ENCODE data around the gene ADGRA3.

Gene ADGRA3, protein sequence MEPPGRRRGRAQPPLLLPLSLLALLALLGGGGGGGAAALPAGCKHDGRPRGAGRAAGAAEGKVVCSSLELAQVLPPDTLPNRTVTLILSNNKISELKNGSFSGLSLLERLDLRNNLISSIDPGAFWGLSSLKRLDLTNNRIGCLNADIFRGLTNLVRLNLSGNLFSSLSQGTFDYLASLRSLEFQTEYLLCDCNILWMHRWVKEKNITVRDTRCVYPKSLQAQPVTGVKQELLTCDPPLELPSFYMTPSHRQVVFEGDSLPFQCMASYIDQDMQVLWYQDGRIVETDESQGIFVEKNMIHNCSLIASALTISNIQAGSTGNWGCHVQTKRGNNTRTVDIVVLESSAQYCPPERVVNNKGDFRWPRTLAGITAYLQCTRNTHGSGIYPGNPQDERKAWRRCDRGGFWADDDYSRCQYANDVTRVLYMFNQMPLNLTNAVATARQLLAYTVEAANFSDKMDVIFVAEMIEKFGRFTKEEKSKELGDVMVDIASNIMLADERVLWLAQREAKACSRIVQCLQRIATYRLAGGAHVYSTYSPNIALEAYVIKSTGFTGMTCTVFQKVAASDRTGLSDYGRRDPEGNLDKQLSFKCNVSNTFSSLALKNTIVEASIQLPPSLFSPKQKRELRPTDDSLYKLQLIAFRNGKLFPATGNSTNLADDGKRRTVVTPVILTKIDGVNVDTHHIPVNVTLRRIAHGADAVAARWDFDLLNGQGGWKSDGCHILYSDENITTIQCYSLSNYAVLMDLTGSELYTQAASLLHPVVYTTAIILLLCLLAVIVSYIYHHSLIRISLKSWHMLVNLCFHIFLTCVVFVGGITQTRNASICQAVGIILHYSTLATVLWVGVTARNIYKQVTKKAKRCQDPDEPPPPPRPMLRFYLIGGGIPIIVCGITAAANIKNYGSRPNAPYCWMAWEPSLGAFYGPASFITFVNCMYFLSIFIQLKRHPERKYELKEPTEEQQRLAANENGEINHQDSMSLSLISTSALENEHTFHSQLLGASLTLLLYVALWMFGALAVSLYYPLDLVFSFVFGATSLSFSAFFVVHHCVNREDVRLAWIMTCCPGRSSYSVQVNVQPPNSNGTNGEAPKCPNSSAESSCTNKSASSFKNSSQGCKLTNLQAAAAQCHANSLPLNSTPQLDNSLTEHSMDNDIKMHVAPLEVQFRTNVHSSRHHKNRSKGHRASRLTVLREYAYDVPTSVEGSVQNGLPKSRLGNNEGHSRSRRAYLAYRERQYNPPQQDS (N-terminal part only)

DNA sequence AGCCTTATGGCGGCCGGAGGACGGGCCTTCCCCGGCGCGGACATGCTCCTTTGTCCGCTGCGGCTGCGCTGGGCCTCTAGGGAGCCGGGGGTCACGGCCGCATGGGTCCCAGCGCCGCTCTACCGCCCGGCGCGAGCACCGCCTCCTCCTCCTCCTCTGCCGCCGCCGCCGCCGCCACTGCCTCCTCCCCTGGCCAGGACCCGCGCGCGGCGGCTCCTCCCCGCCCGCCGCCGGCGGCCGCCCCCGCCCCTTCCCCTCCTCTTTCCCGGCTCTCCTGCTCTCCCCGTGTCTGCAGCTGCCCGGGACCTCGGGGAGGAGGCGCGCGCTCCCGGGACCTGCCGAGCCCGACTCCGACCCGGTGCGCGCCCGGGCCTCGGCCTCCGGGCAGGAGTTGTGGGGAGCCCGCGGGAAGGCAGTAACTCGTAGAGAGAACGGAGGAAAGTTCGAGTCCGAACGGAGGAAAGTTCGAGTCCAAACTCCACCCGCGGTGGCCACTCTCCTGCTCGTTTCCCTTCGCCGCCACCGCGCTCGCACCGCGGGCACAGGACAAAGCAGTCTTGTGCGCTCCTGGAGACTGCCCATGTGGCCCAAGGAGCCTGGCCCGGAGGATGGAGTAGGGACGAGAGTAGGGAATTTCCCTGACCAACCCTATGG is at the start of gene ADGRA3:
Gene ADGRA3 (minus strand): TSS at position 179 of the 654 bp plus-strand sequence. CDS start 282 bp downstream, outside the sequence.
- TF ChIP-seq, protein P1, sequence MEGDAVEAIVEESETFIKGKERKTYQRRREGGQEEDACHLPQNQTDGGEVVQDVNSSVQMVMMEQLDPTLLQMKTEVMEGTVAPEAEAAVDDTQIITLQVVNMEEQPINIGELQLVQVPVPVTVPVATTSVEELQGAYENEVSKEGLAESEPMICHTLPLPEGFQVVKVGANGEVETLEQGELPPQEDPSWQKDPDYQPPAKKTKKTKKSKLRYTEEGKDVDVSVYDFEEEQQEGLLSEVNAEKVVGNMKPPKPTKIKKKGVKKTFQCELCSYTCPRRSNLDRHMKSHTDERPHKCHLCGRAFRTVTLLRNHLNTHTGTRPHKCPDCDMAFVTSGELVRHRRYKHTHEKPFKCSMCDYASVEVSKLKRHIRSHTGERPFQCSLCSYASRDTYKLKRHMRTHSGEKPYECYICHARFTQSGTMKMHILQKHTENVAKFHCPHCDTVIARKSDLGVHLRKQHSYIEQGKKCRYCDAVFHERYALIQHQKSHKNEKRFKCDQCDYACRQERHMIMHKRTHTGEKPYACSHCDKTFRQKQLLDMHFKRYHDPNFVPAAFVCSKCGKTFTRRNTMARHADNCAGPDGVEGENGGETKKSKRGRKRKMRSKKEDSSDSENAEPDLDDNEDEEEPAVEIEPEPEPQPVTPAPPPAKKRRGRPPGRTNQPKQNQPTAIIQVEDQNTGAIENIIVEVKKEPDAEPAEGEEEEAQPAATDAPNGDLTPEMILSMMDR (IDR thresholded peaks at IDR 0.05; ENCODE audit: low read depth, low read length, missing control alignments), result no peak
- no peak for DNase-seq (ENCODE audit: extremely low read depth, low read depth)
- H3K4me3 ChIP-seq (replicated peaks; ENCODE audit: low read depth, low read length), result peak within 1 kb of the TSS; percentile 60

DNA sequence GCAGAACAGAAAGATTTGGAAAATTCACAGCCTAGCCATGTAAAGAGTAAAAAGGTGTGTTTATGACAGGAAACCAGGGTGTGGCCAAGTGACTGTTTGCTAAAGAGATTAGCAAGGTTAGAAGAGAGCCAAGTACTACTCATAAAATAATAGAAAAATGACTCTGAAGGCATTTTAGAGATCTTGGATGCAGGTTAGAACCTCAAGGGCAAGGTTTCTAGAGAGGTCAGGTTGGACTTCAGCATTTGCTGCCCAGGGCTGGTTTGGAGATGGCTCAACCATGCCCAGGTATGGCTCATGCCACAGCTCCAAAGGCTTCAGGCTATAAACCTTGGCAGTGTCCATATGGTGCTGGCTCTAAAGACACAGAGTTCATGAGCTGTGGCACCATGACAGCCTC is 40.6 kb upstream of the ADGRA3 start:
- H3K4me3 ChIP-seq (replicated peaks; ENCODE audit: low read depth, low read length), result no peak overlapping the region
- no peak for DNase-seq (ENCODE audit: extremely low read depth, low read depth)
- TF ChIP-seq, protein P1 (IDR thresholded peaks at IDR 0.05; ENCODE audit: low read depth, low read length, missing control alignments), result no peak

DNA sequence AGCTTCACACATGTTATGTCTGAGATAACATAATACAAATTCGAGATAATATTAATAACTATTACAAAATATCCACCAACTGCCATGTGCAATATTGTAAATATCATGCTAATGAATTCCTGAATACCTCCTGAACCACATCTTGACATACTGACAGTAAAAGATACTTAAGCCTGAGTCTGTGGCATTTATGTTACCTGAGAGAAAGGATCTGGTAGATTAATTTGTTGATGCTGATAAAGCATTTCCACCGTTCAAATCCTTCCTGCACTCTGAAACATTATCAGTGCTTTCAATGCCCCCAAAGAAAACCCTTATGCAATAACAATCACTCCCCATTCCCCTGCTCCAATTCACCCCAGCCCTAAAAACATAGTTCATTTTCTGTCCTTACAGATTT is 38.8 kb upstream of the ADGRA3 start:
- DNase-seq (ENCODE audit: extremely low read depth, low read depth), result no peak
- H3K4me3 ChIP-seq (replicated peaks; ENCODE audit: low read depth, low read length), result no peak overlapping the region

DNA sequence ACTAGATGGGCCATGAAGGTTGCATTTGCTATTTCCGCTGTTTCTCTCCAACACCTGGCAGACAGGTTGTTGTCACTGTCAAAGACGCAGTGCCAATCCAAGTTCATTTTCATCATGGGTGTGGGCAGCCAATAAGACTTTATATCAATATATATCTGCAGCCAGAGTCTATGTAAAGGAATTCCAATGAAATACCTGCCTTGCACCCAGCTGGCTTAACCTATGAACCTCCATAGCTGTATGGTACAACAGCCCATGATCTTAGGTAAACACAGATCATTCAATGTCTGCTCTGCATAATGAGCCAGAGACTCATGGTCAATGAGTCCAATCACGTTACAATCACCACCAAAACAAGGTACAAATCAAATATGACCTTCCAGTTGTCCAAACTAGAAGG is 37.7 kb upstream of the ADGRA3 start:
- DNase-seq (ENCODE audit: extremely low read depth, low read depth), result no peak
- TF ChIP-seq, protein P1 (IDR thresholded peaks at IDR 0.05; ENCODE audit: low read depth, low read length, missing control alignments), result no peak
- H3K4me3 ChIP-seq (replicated peaks; ENCODE audit: low read depth, low read length), result no peak overlapping the region

More for the DNA sequence above, 38.8 kb upstream of the ADGRA3 start:
- TF ChIP-seq, protein P1 (IDR thresholded peaks at IDR 0.05; ENCODE audit: low read depth, low read length, missing control alignments), result no peak

DNA sequence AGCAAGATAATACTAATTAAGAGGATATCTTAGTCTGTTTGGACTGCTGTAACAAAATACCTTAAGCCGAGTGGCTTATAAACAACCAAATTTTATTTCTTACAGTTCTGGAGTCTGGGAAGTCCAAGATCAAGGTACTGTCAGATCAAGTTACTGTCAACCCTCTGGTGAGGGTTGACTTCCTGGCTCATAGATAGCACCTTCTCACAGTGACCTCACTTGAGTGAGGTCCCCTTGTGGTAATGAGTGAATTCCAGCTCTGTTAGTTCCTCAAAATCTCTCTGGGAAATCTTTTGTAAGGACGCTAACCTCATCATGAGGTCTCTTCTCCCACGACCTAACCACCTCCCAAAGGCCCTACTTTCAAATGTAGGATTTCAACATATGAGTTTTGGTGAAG is 36.9 kb upstream of the ADGRA3 start:
- no peak overlapping the region for H3K4me3 ChIP-seq (replicated peaks; ENCODE audit: low read depth, low read length)
- TF ChIP-seq, protein P1 (IDR thresholded peaks at IDR 0.05; ENCODE audit: low read depth, low read length, missing control alignments), result no peak
- DNase-seq (ENCODE audit: extremely low read depth, low read depth), result no peak

DNA sequence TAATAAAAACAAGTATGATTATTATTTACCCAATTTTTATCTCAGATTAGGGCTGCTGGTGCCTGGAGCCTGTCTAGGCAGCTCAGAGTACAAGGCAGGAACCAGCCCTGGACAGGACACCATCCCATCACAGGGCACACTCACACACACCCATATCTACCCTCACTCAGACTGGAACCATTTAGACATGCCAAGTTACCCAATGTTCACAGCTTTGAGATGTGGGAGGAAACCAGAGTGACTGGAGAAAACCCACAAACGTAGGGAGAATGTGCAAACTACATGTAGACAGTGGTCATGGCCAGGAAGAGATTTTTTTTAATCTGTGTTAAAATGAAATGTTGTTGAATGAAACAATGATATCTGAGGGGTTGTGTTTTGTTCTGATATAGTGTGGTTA is 35.7 kb upstream of the ADGRA3 start:
- TF ChIP-seq, protein P1 (IDR thresholded peaks at IDR 0.05; ENCODE audit: low read depth, low read length, missing control alignments), result no peak
- no peak for DNase-seq (ENCODE audit: extremely low read depth, low read depth)
- H3K4me3 ChIP-seq (replicated peaks; ENCODE audit: low read depth, low read length), result no peak overlapping the region

Data from HFF-Myc (cell line).